ENCODE data around the gene MAX. TPM values are rescaled to one million over a fixed set of nuclear protein-coding genes. Genes with fewer than 3 reads are reported as not detected.

Gene MAX
- total RNA-seq, 1 donor from 2014 or later: 63.0 TPM

- H3K27ac Mint-ChIP-seq: no peak overlapping the region
- H3K36me3 Mint-ChIP-seq (ENCODE audit: insufficient read depth): peaks cover 12% of the 10 kb centered on the region
- no peaks in the 10 kb centered on the region for H3K27me3 Mint-ChIP-seq
- no peaks in the 10 kb centered on the region for H3K9me3 Mint-ChIP-seq (ENCODE audit: low read depth)
- H3K4me1 Mint-ChIP-seq (ENCODE audit: low read depth): no peaks in the 10 kb centered on the region
- DNase-seq (ENCODE audit: low spot score, unreplicated experiment): no peak
- no peak for TF ChIP-seq CTCF (IDR thresholded peaks at IDR 0.05; ENCODE audit: unreplicated experiment)
- no peak overlapping the region for H3K4me3 Mint-ChIP-seq (ENCODE audit: low read depth)
Observed at GRCh38 chr14:65045006-65045405, 57.3 kb downstream of the MAX start.

- DNase-seq (ENCODE audit: low spot score, unreplicated experiment): no peak
- Mint-ChIP-seq H3K4me1 (ENCODE audit: low read depth) (no peaks in the 10 kb centered on the region), H3K36me3 (ENCODE audit: insufficient read depth) (peaks cover 12% of the 10 kb centered on the region), H3K9me3 (ENCODE audit: low read depth) (no peaks in the 10 kb centered on the region), H3K27me3 (no peaks in the 10 kb centered on the region), H3K27ac (no peak overlapping the region), H3K4me3 (ENCODE audit: low read depth) (no peak overlapping the region)
- no peak for TF ChIP-seq CTCF (IDR thresholded peaks at IDR 0.05; ENCODE audit: unreplicated experiment)
Observed at GRCh38 chr14:65044596-65044959, 57.7 kb downstream of the MAX start.

- Mint-ChIP-seq H3K27ac (no peak overlapping the region), H3K4me1 (ENCODE audit: low read depth) (no peaks in the 10 kb centered on the region), H3K27me3 (no peaks in the 10 kb centered on the region), H3K4me3 (ENCODE audit: low read depth) (no peak overlapping the region), H3K9me3 (ENCODE audit: low read depth) (no peaks in the 10 kb centered on the region), H3K36me3 (ENCODE audit: insufficient read depth) (peaks cover 12% of the 10 kb centered on the region)
- no peak for DNase-seq (ENCODE audit: low spot score, unreplicated experiment)
- no peak for TF ChIP-seq CTCF (IDR thresholded peaks at IDR 0.05; ENCODE audit: unreplicated experiment)
Observed at GRCh38 chr14:65043893-65044595, 58.3 kb downstream of the MAX start.

- Mint-ChIP-seq H3K27me3 (no peaks in the 10 kb centered on the region), H3K27ac (no peak overlapping the region), H3K4me1 (ENCODE audit: low read depth) (no peaks in the 10 kb centered on the region), H3K4me3 (ENCODE audit: low read depth) (no peak overlapping the region), H3K36me3 (ENCODE audit: insufficient read depth) (peaks cover 14% of the 10 kb centered on the region), H3K9me3 (ENCODE audit: low read depth) (no peaks in the 10 kb centered on the region)
- no peak for DNase-seq (ENCODE audit: low spot score, unreplicated experiment)
- TF ChIP-seq CTCF (IDR thresholded peaks at IDR 0.05; ENCODE audit: unreplicated experiment): no peak
Observed at GRCh38 chr14:65042731-65043372, 59.5 kb downstream of the MAX start.

- DNase-seq (ENCODE audit: low spot score, unreplicated experiment): no peak
- no peaks in the 10 kb centered on the region for H3K9me3 Mint-ChIP-seq (ENCODE audit: low read depth)
- H3K27me3 Mint-ChIP-seq: no peaks in the 10 kb centered on the region
- H3K4me1 Mint-ChIP-seq (ENCODE audit: low read depth): no peaks in the 10 kb centered on the region
- no peak overlapping the region for H3K27ac Mint-ChIP-seq
- TF ChIP-seq CTCF (IDR thresholded peaks at IDR 0.05; ENCODE audit: unreplicated experiment): no peak
- H3K36me3 Mint-ChIP-seq (ENCODE audit: insufficient read depth): peaks cover 12% of the 10 kb centered on the region
- H3K4me3 Mint-ChIP-seq (ENCODE audit: low read depth): no peak overlapping the region
Observed at GRCh38 chr14:65042296-65042695, 60.0 kb downstream of the MAX start.

All from progenitor cell of endocrine pancreas (in vitro differentiated cells).